Caki2 (cell line): ENCODE results near the gene QPCTL. TPM values are rescaled to one million over a fixed set of nuclear protein-coding genes. Genes with fewer than 3 reads are reported as not detected.

ENCODE experiments used
- DNase-seq: peaks from one replicate; pipeline ENCODE4 v3.0.0-alpha.2; 2015; ENCODE audit warnings: low read depth
- in situ Hi-C: cut with HindIII; loops from 2 replicates; pipeline ENCODE4 v1.10.0; 2016; ENCODE audit warnings: low sequenced_read_pairs, low pct_unique_long_range_greater_than_20kb, mixed read lengths
- total RNA-seq: library from RNA; depleted of rRNA; stranded (reverse); fragments of >200 nt; shearing (Covaris generic); gene quantifications from 2 replicates; pipeline ENCODE4 v1.2.3, GENCODE V29; 2014; ENCODE audit warnings: low replicate concordance; rRNA removed

QPCTL gene
- 31.2 and 35.6 TPM in 2 replicates for total RNA-seq

DNA sequence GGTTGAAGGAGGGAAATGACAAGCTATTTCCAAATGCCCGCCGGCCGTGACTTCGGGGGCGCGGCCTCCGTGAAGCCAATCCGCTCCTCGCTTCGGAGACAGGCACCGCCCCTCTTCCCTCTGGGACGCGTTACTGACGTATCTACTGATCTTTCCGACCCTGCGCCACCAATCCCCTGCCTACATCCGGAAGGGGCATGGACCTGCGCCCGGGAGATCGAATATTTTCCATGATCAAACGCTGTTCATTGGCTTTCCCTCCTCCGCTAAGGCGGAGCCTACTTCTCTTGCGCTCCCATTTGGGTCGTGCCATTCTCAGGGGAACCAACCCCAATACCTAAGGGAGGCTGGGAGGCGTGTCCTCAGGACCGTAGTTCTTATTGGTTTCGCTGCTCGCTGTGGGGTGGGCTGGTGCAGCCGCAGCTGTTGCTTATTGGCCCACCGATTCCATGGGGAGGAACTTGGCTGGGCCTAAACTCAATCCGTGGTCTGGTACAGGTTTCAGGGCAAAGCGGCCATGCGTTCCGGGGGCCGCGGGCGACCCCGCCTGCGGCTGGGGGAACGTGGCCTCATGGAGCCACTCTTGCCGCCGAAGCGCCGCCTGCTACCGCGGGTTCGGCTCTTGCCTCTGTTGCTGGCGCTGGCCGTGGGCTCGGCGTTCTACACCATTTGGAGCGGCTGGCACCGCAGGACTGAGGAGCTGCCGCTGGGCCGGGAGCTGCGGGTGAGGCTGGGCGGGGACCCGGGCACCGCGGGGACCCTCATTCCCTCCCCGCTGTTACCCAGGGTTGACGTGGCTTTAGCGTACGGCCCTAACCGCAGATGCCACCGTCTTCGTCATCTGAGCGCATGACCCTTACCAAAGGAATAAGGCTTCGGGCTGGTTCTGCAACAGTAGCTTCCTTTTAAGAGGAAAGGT lies at the start of gene QPCTL:
Gene QPCTL, plus strand, starts transcription at position 480 of the 919 bp plus-strand sequence. Its CDS starts 38 bp downstream, at position 518.
- DNase-seq = peak; percentile 100
- in situ Hi-C loops = no loop called here

DNA sequence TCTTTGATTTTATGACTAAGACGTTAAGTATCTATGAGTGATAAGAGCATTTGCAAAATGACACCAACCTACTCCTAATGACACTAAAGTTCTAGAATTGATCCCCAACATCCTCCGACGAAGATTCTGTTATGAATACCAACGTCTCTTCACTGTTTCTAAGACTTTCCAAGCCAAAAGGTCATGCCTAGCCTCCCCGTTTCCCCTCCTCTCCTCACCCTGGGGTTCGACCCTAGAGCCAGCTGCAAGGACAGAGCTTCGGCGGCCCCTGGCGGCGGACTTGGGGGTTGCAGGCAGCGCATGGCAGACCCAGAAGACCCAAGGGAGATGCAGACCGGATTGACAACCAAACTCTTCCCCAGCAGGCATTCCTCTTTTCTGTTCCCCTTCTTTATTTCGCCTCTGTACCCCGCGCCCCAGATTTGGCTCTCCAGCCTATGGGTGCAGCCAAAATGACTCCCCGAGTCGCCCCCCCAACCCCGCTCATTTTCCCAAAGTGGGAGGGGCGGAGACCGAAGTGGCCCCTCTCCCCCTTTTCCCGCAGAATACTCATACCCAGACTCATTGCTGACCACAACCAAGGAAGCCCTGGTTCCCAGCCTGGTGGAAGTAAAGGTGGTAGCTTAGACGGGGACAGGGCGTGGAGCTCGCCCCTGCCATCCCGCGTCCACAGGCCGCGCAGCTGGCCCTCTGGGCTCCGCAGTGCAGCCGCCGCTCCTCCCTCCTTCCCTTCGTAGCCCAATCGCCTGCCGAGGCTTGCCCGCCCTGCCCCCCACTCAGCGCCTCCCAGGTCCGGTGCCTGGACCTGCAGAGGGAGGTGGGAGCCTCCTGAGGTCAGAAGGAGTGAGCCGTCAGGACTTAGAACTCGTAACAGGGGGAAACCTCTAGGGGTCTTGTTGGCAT lies 49.2 kb upstream of the QPCTL start:
- in situ Hi-C loops = no loop called here
- peak; percentile 90 for DNase-seq

DNA sequence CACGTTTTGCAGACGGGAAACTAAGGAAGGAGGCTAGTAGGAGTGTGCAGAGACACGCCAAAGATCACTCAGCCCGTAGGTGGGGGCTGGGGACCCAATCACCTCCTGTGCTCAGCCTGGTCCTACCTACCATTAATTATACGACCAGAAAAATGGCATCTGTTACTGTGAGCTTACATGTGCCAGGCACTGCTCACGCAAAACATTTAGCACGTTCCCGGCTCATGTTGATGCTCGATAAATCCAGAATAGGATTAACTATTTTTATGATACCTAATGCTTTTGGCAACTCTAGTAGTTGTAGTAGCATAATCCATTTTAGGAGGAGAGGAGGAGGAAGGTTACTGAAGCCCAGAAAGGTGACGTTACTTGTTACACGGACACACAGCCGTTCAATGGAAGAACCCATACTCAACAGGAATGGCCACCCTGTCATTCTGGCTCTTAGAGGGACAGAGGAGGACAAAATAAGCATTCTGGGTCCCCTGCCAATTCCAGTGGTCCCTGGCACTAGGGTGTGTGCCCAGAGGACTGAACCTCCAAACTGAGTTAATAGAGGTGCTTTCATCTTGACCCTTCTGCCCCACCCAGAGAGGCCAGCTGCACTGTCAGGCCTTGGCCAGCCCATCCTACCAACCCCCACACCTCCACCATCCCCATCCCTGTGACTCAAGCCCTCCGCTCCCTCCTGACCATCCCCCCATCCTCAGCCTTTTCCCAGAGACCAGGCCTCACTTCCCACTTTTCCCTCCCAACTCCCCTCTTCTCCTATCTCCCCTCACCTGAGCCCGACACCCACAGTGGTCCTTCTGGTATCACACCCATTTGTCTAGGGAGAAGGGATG lies 48.3 kb upstream of the QPCTL start:
- no peak for DNase-seq
- in situ Hi-C loops = no loop called here

DNA sequence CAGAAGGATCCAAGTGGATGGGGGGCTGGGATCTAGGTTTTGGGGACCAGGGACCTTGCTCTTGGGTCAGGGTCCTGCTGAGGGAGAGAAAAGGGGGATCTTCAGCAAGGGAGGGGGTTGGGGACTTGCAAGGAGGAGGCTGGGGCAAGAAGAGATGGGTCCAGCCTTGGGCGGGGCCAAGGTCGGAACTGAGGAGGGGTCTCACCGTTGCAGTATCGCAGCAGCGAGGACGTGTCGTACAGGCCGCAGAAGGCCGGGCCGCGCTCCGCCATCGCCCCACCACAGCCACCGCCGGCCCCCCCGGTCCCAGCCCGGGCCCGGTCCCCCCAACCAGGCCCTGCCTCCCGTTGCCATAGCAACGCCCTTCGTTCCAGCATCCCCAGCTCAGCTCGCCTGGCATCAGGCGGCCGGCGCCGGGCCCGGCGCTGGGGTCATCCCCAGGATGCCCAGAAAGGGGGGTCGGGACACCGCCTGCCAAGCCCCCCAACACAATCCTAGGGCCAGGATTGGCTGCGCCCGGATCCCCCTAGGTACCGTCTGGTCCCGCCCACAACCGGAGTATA lies 47.3 kb upstream of the QPCTL start:
- in situ Hi-C loops = no loop called here
- DNase-seq = no peak

DNA sequence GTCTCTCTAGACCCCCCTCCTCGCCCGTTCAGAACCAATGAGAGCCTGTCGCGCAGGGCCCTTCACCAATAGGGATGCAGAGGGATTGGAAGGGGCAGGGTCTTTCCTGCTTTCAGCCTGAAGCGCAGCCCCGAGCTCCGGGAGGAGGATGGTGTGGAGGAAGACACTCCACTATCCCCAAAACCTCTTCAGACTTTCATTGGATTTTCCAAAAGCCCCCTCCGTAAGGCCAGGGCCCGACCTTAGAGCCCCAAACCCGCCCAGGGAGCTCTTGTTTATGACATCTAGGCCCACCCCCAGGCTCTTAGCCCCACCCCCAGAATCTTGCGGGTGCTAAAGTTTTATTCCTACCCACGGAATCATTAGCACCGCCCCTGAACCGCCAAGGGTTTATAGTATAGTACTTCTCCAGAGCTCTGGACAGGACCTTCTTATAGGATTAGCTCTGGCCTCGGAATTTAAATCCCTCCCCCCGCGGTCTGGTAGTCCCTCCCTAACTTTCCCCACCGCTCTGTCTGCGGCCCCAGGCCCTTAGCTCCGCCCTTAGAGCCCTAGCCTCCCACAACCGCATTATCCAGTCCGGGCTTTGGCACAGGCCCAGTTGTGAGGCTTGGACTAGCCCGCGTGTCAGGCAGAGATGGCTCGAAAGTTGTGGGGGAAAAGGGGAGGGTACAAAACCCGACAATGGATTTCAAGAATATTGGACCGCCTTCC lies 46.7 kb upstream of the QPCTL start:
- in situ Hi-C loops = no loop called here
- DNase-seq = no peak

DNA sequence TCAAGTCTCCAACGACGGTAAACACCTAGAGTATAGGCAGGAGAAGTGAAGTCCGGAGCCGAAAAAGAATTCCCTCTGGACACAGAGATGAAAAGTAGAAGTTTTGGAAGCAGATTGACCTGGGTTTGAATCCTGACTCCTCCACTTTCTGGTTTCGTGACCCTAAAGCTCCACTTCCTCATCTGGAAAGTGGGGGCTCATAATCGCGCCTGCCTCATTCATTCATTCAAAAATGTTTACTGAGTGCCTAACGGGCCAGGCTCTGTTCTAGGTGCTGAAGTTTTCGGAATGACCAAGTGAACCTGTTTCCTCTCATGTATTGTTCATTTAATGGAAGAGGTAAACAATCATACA lies 46.1 kb upstream of the QPCTL start:
- in situ Hi-C loops = no loop called here
- no peak for DNase-seq

DNA sequence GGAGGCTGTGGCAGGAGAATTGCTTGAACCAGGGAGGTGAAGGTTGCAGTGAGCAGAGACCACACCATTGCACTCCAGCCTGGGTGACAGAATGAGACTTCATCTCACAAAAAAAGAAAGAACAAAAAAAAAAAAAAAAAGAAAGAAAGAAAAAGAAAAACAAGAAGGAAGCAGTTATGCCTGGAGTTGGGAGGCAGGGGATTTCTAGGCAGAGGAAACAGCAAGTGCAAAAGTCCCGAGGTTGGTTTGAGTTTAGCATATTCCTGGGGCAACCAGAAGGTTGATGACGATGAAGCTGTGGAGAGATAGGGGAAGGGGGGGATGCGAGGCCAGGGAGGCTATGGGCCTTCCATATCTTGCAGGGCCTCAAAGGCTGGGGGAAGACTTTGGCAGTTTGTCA lies 41.7 kb upstream of the QPCTL start:
- in situ Hi-C loops = no loop called here
- no peak for DNase-seq

DNA sequence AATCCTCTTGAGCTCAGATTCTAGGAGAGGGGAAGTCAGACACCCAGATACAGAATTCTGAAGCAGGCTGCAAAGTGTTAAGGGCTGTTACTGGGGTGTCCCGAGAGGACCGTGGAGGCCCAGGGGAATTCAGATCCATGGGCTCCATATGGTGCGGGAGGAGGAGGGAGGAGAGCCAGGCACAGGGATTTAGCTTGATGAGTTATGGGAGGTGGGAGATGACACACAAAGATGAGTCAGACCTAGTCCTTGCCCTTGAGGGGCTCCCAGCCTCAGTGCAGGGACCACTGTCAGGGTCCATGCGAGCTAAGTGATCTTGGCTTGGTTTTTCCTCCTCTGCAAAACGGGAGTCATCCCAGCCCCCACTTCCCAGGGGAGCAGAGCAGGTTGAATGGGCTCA lies 38.8 kb upstream of the QPCTL start:
- in situ Hi-C loops = no loop called here
- DNase-seq = no peak

DNA sequence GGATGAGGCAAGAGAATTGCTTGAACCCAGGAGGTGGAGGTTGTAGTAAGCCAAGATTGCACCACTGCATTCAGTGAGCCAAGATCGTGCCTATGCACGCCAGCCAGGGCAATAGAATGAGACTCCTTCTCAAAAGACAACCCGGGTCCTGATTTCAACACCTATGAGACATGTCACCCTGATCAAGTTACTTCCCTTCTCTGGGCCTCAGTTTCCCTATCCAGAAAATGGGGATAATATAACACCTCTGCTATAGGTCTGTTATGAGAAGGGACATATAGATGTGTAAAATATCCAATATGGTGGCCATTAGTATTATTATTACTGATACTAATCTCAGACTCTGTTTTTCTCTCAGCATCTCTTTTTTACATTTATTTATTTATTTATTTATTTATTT lies 37.4 kb upstream of the QPCTL start:
- DNase-seq = no peak
- in situ Hi-C loops = no loop called here

DNA sequence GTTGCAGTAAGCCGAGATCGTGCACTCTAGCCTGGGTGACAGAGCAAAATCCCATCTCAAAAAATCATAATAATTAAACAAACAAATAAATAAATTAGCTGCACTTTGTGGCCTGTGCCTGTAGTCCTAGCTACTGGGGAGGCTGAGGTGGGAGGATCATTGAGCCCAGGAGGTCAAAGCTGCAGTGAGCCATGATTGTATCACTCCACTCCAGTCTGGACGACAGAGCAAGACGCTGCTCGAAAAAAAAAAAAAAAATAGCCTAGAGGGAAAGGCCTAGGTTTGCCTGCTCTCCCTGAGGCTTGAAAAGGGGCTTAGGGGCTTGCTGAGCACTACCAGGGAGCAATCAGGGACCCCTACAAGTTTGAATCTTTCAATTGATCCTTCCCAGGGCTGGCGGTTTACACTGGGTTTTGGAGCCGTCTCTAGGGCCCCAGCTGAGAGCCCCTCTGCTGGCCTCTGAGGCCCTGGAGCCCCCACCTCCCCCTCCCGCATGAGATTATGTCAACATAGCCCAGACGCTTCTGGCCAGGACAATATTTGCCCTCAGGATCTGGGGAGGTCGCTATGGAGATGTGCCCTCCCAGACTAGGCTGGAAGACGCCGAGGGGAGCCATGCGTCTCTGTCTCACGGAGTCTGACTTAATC lies 34.8 kb upstream of the QPCTL start:
- DNase-seq = no peak
- in situ Hi-C loops = no loop called here

DNA sequence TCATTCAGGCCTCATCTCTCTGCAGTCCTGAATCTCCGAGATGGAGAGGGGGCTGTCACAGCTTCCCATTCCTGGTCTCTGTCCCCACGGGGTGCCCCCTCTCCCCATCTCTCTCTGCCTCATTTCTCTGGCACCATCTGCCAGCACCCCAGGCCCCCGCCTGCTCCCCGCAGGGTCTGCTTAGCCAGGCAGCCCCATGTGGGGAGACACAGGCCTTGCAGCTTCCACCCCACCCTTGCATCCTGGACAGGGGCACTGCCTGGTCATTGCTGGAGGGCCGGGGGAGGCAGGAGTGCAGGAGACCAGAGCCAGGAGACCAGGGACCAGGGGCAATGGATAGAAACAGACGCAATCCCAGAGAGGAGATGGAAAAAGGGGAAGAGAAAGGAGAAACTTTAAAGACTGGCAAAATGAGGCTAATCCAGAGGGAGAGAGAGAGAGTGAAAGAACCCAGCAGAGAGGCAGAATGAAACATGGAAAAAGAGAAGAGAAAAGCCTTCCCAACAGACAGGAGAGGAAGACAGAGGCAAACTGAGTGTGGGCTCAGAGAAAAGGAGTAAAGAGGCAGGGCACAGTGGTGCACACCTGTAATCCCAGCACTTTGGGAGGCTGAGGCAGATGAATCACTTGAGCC lies 33.3 kb upstream of the QPCTL start:
- DNase-seq = no peak
- in situ Hi-C loops = no loop called here

DNA sequence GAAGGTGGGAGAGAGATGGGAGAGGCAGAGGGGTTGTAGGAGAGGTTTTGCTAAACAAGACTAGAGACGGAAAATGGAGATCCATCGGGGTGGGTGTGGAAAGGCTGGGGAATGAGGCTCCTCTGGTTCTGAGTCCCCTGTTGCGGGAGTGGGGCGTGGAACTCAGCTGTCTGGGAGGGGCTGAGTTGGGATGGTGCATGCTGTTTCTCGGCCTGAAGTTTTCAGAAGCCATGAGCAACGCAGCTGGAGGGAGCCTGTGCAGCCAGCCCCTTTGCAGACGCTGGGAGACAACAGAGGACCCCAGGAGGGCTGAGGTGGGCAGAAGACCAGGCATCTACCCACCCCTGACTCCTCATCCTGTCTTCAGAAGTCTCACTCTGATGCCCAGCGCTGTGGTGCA lies 31.8 kb upstream of the QPCTL start:
- in situ Hi-C loops = no loop called here
- no peak for DNase-seq

DNA sequence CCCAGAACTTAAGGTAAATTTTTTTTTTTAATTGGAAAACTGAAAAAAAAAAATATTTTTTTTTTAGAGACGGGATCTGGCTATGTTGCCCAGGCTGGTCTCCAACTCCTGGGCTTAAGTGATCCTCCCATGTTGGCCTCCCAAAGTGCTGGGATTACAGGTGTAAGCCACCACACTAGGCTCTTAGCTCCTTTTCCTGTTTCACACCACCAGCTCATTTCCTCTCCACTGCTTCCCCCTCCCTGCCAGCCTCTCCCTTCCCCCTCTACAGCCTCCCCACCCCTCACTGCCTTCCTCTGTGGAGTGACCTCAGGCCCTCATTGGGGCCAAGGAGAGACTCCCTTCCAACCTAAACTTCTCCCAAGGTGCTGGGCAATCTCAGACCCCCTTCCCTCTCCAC lies 28.7 kb upstream of the QPCTL start:
- in situ Hi-C loops = no loop called here
- DNase-seq = no peak

DNA sequence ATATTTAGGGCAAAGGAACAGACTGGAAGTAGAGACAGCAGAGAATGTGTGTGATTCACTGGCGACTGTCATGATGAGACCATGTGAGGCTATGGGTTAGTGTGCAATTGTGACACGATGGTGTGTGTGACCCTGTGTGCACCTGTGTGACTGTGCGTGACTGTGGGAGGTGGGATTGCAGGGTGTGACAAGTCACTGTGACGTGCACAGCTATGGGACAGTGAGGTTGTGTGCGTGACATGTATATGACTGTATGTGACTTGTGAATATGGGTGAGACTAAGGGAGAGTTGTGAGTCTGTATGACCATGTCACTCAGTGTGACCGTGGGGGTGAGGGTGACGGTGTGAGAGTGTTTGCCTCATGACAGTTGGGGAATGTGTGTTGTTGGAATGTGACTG lies 27.9 kb upstream of the QPCTL start:
- no peak for DNase-seq
- in situ Hi-C loops = no loop called here

DNA sequence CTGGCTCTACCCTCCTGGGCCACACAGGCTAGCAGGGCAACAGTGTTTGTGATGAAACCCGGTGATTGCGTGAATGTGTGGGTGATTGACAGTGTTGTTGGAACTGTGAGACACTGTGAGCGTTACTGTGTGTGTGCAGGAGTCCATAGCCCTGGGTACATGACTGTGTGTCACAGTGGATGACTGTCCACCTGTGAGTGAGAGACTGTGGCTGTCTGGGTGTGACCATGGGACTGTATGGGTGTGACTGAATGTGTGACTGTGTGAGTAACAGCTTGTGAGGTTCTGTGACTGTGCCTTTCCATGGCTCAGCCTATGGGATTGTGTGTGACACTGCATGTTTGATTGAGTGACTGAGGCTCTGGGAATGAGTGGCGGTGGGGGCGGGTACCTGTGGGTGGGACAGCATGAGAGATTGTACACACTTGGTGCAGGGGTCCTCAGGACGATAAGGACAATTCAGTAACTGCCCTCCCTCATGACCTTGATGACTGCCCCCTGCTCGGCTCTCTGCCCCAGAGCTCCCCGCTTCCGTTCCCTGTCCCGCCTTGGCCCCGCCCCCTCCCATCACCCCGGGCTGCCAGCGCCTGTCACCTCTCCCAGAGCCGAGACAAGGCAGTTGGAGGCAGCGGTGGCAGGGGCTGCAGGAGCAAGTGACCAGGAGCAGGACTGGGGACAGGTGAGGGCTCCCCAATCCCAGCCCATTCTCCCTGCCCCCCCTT lies 24.7 kb upstream of the QPCTL start, which contains the start of gene GIPR:
Gene GIPR, plus strand, starts transcription at position 602 of the 722 bp plus-strand sequence. CDS start 1,300 bp downstream, outside the sequence.
- in situ Hi-C loops = no loop called here
- peak; percentile 92 for DNase-seq

DNA sequence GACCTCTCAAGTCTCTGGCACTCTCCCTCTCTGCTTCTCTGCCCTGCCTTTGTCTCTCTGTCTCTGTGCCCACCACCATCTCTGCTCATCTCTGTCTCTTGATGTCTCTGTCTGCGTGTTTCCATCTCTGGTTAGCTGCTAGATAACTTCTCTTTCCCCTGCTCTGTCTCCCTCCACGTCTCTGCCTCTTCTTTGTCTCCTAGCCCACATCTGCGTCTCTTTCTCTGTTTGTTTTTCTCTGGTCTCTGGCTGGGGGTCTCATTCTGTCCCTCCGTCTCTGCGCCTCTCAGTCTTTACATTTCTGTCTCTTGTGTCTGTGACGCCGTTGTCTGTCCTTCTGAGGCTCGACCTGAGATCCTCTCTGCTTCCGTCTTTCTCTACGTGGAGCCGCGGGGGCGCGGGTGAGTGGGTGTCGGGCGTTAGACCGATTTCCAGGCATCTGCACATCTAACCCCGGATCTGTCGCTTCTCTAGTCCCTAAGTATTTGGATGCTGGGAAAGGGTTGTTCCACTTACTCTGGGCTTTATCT lies 24.1 kb upstream of the QPCTL start:
- DNase-seq = no peak
- in situ Hi-C loops = no loop called here
